T-helper 1 cell (primary cell): ENCODE measurements around the gene AP5Z1.
"Not testable (repeated sequence)": the region's sequence is repeated elsewhere in the genome, so short reads cannot be mapped to it uniquely, and the experiment has no call there.

Experiments
- DNase-seq, 5 donors: peaks; one replicate each; pipeline ENCODE4 v3.0.0-alpha.2; 2012 to 2020

AP5Z1 gene

DNA sequence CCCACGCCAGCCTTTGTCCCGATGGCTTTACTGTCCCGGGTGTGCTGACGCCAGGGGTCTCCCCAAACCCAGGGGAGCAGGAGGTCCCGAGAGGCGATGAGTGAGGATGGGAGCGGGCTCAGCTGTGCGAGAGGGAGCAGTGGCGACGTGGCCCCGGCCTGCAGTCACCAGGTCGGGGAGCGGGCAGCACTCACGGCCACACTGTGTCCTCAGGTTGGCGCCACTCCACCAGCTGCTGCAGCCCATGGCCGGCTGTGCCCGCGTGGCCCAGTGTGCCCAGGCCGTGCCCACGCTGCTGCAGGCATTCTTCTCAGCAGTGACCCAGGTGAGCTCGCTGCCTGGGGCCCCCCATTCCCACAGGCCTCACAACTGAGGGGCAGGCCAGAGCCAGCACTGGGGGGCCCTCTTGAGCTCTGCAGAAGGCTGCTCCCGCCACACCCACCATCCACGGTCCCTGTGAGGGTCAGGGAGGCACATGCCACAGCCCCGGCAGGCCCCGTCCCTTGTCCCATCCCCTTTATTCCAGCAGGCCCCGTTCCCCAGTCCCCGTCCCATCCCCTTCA, 13.3 kb downstream of the AP5Z1 start:
- no peak for DNase-seq

DNA sequence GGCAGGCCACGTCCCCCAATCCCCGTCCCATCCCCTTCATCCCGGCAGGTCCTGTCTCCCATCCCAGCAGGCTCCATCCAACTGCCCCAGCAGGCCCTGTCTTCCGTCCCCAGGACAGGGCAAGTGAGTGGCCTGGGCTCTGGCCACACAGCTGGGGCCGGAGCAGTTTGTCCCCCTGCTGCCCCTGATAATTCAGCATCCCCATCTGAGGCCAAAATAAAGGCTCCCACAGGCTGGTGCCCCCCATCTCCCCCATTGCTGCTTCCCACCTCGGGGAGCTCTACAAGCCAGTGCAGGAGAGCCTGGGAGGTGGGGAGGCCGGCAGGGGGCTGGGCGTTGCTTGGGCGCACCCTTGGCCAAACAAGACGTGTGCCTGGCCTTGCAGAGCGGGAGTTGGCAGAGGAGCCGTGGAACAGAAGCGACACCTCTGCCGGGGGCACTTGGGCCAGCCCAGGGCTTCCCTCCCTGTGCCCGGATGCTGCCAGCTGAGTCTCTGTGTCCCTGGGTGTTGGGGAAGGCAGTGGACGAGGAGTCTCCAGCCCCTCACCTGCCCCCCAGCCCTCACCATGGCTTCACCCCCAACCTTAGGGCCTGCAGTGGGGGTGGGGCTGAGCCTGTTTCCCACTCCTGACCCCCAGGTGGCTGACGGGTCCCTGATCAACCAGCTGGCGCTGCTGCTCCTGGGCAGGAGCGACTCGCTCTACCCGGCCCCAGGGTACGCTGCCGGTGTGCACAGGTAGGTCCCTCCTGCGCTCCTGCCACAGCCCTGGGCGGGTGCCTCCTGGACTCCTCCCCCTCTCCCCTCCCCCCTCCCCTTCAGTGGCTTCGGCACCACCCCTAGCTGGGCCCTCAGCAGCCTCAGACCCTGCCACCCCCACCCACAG, 14.0 kb downstream of the AP5Z1 start:
- DNase-seq, result no peak

DNA sequence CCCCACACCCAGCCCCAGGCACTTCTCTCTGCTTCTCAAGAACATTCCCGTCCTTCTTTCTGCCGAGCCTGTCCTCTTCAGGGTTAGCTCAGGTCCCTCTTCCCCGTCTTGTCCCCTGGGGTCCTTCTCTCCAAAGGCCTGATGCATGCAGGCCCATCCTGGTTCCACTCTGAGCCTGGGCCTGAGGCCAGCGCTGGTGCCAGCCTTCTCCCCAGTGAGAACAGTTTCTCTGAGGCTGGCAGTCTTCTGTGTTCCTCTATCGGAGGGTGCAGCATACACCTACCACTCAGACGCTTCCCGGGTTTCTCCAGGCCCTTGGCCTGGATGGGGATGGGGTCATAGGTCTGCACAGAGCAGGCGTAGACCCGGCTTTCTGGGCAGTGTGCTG, 14.6 kb downstream of the AP5Z1 start:
- no peak for DNase-seq

DNA sequence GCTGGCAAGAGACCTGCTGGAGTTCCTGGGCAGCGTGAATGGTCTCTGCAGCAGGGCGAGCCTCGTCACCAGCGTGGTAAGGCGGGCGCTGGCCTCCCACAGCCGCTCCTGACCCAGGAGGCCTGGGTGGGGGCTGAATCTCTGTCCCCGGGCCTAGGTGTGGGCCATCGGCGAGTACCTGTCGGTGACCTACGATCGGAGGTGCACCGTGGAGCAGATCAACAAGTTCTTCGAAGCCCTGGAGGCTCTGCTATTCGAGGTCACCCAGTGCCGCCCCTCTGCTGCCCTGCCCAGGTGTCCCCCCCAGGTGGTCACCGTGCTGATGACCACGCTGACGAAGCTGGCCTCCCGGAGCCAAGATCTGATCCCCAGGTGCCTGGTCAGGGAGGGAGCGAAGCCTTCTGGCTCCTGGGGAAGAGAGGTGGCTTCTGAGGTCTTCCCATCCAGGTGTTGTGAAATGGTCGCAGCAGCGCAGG, 15.1 kb downstream of the AP5Z1 start:
- DNase-seq, result no peak

DNA sequence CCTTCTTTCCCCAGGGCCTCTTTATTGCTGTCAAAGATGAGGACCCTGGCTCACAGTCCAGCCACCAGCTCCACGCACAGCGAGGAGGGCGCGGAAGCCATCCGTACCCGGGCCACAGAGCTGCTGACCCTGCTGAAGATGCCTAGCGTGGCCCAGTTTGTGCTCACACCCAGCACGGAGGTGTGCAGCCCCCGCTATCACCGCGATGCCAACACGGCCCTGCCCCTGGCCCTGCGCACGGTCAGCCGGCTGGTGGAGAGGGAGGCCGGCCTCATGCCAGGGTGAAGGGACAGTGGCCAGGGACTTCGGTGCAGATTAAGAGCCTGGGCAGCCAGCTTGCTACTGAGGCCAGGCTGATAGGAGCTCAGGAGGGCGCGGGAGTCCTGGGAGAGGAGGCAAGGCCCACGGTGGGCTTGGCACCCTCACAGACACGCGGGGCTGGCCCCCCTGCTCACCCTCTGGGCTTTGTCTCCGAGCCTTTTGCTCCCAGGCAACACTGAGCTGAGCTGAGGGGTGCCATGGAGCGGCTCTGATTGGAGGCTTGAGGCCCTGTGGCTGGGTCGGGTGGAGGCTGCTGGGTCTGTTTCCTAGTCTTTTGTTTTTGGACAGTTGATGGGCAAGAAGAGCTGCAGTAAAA, 15.8 kb downstream of the AP5Z1 start:
- DNase-seq, result no peak

DNA sequence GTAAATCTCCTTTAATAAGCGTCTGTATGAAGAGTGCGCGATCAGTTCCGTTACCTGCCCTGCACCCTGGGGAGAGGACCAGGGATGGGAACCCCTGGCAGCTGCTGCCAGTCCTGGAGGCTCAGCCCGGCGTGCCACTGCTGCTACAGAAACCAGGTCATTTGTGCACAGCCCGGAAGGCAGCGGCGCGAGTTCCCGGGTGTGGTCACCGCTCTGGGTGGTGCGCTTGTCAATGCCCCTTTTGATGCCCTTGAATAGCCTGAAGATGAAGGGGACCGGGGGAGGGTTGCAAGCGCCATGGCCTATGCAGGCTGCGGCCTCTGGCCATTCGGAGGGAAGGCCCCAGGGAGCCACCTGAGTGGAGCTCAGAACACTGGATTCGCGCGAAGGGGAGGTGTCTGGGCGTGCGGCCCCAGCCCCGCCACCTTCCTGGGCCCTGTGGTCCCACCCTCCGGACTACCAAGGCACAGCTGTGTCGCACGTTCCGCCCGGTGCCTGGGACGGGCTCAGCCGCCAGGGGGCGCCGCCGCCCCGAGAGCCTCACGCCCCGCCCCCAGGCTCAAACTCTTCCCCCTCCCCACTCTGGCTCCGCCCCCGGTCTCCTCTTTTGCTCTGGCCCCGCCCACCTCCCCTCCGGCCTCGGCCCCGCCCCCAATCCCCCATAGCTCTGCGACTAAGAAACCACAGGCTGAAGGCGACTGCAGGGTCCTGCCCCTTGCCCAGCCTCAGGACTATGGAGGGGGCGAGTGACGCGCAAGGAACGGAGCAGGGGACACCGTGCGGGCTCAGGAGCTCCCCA, 16.5 kb downstream of the AP5Z1 start:
- DNase-seq, result peak; percentile 61 to 78 (median 63)

DNA sequence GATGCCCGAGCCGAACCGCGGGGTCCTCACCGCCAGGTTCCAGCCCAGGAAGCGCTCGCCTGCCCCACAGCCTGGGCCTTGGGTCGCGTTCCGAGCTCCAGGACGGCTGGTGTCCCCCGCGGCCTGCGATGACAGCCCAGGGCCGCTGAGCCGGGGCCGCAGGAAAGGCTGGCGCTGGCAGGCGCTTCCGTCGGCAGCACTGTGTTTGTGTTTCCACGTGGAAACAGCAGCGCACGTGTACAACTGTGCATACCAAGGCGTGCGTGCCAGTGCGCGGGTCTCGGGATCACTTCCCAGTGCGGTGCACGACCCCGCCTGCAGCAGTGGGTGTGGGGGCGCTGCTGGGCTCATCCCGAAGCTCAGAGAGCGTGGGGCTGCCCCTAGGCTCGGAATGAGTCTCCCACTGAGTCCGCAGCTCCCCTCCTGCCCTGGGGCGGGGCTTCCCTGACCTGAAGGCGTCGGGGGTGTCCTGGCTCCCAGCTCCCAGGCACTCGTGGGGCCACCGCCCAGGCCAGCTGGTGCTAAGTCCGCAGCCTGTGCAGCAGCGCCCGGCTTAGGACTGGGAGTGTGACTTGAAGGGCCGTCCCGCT, 17.2 kb downstream of the AP5Z1 start:
- peak in 2 of 5 donors; percentile 12 to 23 for DNase-seq

DNA sequence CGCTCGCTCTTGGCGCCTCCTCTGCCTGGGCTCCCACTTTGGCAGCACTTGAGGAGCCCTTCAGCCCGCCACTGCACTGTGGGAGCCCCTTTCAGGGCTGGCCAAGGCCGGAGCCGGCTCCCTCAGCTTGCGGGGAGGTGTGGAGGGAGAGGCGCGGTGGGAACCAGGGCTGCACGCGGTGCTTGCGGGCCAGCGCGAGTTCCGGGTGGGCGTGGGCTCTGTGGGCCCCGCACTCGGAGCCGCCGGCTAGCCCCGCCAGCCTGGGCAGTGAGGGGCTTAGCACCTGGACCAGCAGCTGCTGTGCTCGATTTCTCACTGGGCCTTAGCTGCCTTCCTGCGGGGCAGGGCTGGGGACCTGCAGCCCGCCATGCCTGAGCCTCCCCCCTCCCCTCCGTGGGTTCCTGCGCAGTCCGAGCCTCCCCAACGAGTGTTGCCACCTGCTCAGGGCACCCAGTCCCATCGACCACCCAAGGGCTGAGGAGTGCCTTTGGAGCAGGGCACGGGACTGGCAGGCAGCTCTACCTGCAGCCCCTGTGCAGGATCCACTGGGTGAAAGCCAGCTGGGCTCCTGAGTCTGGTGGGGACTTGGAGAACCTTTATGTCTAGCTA, 18.1 kb downstream of the AP5Z1 start:
- not testable (repeated sequence) for DNase-seq

DNA sequence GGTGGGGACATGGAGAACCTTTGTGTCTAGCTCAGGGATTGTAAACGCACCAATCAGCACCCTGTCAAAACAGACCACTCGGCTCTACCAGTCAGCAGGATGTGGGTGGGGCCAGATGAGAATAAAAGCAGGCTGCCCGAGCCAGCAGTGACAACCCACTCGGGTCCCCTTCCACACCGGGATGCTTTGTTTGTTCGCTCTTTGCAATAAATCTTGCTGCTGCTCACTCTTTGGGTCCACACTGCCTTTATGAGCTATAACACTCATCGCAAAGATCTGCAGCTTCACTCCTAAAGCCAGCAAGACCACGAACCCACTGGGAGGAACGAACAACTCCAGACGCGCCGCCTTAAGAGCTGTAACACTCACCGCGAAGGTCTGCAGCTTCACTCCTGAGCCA, 18.7 kb downstream of the AP5Z1 start:
- not testable (repeated sequence) for DNase-seq

DNA sequence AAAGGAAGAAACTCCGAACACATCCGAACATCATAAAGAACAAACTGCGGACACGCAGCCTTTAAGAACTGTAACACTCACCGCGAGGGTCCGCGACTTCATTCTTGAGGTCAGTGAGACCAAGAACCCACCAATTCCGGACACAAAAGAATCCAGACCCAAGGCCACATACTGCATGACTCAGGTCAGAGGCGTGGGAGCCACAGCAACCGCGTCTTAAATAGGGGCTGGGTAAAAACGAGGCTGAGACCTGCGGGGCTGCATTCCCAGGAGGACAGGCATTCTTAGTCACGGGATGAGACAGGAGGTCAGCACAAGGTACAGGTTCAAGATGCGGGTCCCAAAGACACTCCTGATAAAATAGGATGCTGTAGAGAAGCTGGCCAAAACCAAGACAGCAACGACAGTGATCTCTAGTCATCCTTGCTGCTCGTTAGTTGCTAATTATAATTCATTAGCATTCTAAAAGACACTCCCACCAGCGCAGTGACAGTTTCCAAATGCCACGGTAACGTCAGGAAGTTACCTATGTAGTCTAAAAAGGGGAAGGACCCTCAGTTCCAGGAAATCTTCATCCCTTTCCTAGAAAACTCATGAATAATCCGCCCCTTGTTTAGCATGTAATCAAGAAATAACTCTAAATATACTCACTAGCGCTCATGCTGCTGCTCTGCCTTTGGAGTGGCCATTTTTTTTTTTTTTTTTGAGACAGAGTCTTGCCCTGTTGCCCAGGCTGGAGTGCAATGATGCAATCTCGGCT, 19.3 kb downstream of the AP5Z1 start:
- no peak for DNase-seq

DNA sequence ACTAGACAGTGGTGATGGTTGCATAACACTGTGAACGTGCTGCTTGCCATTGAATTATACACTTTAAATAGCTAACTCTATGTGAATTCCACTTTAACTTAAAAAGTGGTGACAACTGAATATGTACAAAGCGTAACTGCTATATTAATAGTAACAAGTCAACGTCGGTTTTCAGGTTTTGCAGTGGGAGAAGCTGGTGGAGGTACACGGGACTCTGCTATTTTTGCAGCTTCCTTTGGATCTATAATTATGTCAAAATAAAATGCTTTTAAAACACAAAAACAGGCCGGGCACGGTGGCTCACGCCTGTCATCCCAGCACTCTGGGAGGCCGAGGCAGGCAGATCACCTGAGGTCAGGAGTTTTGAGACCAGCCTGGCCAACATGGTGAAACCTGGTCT, 21.0 kb downstream of the AP5Z1 start:
- no peak for DNase-seq

DNA sequence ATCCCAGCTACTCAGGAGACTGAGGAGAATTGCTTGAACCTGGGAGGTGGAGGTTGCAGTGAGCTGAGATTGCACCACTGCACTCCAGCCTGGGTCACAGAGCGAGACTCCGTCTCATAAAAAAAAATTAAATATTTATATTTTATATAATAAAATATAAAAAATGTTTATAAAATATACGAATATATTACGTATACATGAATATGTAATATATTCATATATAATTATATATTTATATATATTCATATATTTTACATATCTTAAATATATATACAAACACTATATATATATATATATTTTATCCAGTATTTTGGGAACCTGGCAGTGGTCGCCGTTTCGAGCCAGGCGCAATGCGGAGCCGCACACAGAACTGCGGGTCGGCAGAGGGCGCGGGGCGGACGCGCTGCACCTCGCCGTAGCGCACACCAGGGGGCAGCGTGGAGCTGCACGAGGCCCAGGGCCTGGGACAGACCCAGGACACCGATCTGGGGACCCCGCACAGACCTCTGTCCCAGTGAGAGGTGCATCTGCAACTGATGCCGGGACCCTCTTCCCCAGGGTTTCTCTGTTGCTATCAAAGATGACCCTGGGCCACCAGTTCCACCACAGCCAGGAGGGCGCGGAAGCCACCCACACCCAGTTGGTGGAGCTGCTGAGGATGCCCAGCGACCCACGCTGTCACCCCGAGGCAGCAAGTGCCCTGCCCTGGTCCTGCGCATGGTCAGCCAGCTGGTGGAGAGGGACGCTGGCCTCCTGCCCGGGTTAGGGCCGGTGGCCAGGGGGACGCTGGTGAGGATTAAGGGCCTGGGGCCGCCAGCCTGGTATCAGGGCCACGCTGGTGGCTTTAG, 22.7 kb downstream of the AP5Z1 start:
- DNase-seq, result peak in 4 of 5 donors; percentile 45 to 56 (median 47)

DNA sequence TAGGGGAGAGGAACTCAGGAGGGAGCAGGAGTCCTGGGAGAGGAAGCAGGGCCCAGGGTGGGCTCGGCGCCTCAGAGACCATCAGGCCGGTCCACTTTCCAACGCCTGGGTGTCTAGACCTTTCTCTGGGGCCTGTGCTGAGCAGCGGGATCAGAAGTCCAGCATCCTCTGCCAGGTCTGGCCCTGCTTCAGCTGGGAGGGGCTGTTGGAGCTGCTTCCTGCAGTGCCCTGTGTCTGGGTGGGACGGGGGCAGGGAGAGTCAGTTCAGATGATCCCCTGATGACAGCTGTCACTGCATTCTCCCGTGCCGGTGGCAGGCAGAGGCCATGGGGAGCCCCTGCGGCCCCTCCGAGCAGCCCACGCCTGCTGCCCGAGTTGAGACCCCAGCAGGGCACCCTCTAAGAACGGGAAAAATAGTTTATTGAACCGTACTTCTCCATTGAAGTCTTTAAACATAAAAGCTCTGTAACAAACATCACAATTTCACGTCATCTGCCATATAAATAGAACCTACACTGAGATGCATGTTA, 23.3 kb downstream of the AP5Z1 start:
- no peak for DNase-seq

DNA sequence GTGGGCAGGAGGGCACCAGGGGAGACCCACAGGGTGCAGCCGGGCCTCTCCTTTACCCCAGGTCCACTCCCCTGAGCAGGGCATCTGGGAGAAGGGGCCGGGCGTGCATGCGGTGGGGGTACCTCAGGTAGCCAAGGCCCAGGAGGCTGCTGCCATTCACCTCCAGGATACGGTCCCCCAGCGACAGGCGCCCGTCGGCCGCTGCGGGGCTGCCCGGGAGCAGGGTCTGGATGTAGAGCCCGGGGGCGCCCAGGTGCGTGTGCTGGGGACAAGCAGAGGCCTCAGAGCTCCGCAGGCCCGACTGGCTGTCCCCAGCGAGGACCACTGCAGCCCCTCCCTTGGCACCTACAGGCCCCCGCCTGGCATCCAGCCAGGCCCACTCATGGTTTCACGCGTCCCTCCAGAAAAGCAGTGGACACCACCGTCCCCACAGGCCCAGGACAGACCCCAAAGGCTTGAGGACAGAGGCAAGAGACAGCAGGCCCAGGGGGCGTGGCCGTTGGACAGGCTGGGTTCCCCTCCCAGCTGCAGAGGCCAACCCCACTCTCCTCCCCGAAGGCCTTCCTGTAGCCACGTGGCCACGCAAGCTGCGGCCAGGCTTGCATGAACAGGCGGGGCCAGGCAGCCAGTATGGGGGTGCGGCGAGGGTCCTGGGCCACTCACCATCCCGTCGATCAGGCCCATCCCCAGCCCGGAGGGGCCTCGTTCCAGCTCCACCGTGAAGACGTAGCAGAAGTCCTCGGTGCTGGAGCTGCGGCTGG, 24.3 kb downstream of the AP5Z1 start:
- DNase-seq, result no peak

DNA sequence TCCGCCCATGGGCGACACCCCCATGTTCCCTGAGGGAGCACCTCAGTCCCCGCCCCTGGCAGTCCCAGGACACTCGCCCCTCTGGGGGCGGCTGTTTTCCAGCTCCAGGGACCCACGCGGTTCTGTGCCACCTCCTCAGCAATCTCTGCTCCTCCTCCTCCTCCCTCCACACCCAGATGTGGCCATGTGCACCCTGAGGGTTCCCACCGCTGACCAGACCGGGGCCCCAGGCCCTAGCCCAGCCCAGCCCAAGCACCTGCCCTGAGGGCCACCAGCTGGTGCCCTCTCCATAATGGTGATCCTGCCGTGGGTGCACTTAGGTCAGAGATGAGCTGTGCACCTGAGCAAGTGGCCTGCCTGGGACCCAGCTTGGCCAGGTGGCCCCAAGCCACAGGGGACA, 25.1 kb downstream of the AP5Z1 start:
- no peak for DNase-seq

DNA sequence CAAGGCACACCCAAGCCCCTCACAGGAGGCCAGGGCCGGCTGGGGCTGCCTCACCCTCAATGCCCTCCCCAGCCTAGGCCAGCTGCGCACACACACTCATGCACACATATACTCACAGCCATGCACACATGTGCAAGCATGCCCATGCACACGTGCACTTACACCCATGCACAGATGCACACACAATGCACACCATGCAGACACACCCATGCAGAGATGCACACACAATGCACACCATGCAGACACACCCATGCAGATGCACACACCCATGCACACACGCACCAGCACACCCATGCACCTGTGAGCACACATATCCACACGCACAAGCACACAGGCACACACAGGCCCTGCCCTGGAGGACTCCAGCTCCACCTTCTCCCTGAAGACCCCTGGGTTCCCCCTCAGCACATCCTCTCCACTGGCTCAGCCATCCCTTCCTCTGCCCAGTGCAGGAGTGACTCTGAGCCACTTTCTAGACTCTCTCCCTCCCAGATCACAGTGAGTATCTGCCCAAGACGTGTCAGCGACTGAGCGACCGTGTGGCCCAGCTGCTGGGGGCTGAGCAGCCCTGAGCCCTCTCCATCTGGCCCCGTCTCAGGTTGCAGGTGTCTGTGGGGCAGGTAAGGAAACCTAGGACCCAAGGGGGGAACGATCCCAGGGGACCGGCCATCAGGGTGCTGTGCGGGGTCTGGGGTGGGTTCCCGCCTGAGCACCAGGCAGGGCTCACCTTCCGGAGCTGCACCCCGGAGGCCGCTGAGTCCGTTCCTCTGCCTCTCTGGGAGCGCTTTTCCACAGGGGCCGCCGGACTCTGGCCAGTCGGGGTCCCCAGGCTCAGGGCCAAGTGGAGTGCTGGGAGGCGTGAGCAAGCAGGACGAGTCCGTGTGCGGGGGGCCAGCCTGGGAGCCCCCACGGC, 25.8 kb downstream of the AP5Z1 start:
- peak in 1 of 5 donors; percentile 11 for DNase-seq

DNA sequence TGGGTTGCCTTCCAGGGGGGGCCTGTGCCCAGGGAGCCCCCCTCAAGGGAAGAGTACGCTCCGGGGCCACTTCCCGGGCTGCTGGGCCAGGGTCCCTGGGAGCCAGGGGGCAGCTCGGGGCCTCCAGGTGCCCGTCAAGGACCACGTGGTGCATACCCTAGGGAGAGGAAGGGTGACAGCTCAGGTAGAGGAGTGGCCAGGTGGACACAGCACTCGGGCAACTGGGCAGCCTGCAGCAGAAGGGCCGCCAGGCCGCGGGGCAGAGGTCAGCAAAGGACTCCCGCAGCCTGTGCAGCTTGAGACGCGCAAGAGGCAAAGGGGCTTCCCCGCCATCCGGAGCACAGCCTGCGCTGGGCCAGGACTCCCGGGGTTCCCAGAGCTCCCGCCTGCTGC, 26.4 kb downstream of the AP5Z1 start:
- DNase-seq, result no peak

DNA sequence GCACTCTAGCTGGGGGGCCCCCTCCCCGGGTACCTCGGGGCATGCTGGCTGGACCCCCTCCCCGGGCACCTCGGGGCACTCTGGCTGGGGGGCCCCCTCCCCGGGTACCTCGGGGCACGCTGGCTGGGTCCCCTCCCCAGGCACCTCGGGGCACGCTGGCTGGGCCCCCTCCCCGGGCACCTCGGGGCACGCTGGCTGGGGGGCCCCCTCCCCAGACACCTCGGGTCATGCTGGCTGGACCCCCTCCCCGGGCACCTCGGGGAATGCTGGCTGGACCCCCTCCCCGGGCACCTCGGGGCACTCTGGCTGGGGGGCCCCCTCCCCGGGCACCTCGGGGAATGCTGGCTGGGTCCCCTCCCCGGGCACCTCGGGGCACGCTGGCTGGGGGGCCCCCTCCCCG, 27.2 kb downstream of the AP5Z1 start:
- not testable (repeated sequence) for DNase-seq
